Neural cell (in vitro differentiated cells): Measurements from ENCODE around the gene ARL15.

Source experiments
- CTCF ChIP-seq: fragments of 450-650 bp; IDR thresholded peaks from 2 replicates; pipeline ENCODE4 v1.5.1; 2014; ENCODE audit warnings: antibody characterized with exemption, mild to moderate bottlenecking, moderate library complexity; ENCODE audit not compliant: poor library complexity, severe bottlenecking
- EP300 ChIP-seq: fragments of 450-650 bp; conservative IDR thresholded peaks from 2 replicates; pipeline ENCODE4 v1.6.1; 2014; ENCODE audit warnings: antibody characterized with exemption, mild to moderate bottlenecking, moderate library complexity; ENCODE audit not compliant: poor library complexity, severe bottlenecking
- EZH2 ChIP-seq: fragments of 200-600, 300-800 bp; shearing (Covaris generic), sonication (generic); IDR thresholded peaks from 2 replicates; pipeline ENCODE4 v1.6.1; 2014; ENCODE audit warnings: antibody characterized with exemption, low read length, borderline replicate concordance, mild to moderate bottlenecking; ENCODE audit not compliant: insufficient read depth, poor library complexity, severe bottlenecking
- POLR2AphosphoS5 ChIP-seq: IDR thresholded peaks from 2 replicates; pipeline ENCODE4 v1.6.1; 2012
- REST ChIP-seq: IDR thresholded peaks from 2 replicates; pipeline ENCODE4 v1.6.1; 2012; ENCODE audit warnings: borderline replicate concordance
- SMC3 ChIP-seq: fragments of 450-650 bp; conservative IDR thresholded peaks from 2 replicates; pipeline ENCODE4 v1.6.1; 2014; ENCODE audit warnings: antibody characterized with exemption, mild to moderate bottlenecking, moderate library complexity; ENCODE audit not compliant: poor library complexity

GRCh38 chr5:54337523-54337922, 27.1 kb upstream of the ARL15 start:
- TF ChIP-seq POLR2AphosphoS5 (no peak), CTCF (no peak), EZH2 (no peak), SMC3 (no peak), EP300 (no peak), REST (no peak)
